Measurements from ENCODE around the gene WDR41. TPM values are rescaled to one million over a fixed set of nuclear protein-coding genes. Genes with fewer than 3 reads are reported as not detected.

The WDR41 gene
- total RNA-seq, 2 donors from 2014 or later = 13.3 to 14.5 TPM

Other genes starting within 250 kb of the WDR41 start
- gene OTP, start 146.4 kb upstream of the WDR41 start, total RNA-seq = not detected

Data from activated T-helper 17 cell treated with anti-CD3 and anti-CD28 coated beads, Interleukin-2, amount 50 U/mL, for 72 hours (primary cell).